Left colon (tissue), 2 donors: ENCODE data around the gene NPDC1. TPM values are rescaled to one million over a fixed set of nuclear protein-coding genes. Genes with fewer than 3 reads are reported as not detected.

Experiments used
- ATAC-seq: fragments of 200-7000 bp; cut with Tn5 transposase; one replicate; pipeline ENCODE4 v1.9.1; 2020; ENCODE audit warnings: mild to moderate bottlenecking, moderate library complexity
- DNase-seq, 2 donors: peaks; one replicate each; pipeline ENCODE4 v3.0.0-alpha.2; 2020
- intact Hi-C, 2 donors: fragments of 100-400 bp; cut with DNase I in 1 of 2; cut with micrococcal nuclease in 1 of 2; formaldehyde crosslinking; loops; one replicate each; pipeline versions ENCODE4 v1.11.2 to v1.14.0; 2022; cut with DNase I, micrococcal nuclease
- total RNA-seq, 2 donors: library from RNA; stranded (reverse); fragmentation: NEBNext Ultra II Directional; extraction: Animal tissue kit (Norgen Biotek cat#: 25700); gene quantifications; one replicate each; pipeline ENCODE4 v1.2.1, GENCODE V29; 2021
- donor health status: DM: no; HTN: no; CAD: no.
- donor health status: DM: yes; HTN: yes; CAD: no.

The NPDC1 gene
- total RNA-seq, 2 donors from 2014 or later: 170 to 204 TPM

GRCh38 chr9:137020771-137021567 lies 25.0 kb downstream of the NPDC1 start:
- no peak for ATAC-seq
- intact Hi-C loops: loop anchor here in 1 of 2 donors (10.0 kb wide), 1 partner anchor 76 kb away; the partner anchor contains the start of genes C8G and FBXW5
- DNase-seq: no peak

GRCh38 chr9:137019891-137020683 lies 25.9 kb downstream of the NPDC1 start:
- intact Hi-C loops: loop anchor here in 1 of 2 donors (10.0 kb wide), 1 partner anchor 75 kb away; the partner anchor contains the start of genes C8G and FBXW5

GRCh38 chr9:137018761-137019559 lies 27.0 kb downstream of the NPDC1 start:
- ATAC-seq (no peak), DNase-seq (no peak)
- intact Hi-C loops: no loop called here

More at GRCh38 chr9:137019891-137020683, 25.9 kb downstream of the NPDC1 start:
- ATAC-seq: no peak
- DNase-seq: no peak

- ATAC-seq: no peak
- intact Hi-C loops: no loop called here
- DNase-seq: no peak
Observed at GRCh38 chr9:137017791-137018497, 28.0 kb downstream of the NPDC1 start.

- ATAC-seq (no peak), DNase-seq (no peak)
- intact Hi-C loops: no loop called here
Observed at GRCh38 chr9:137017071-137017470, 28.9 kb downstream of the NPDC1 start.

GRCh38 chr9:137016436-137016835 lies 29.5 kb downstream of the NPDC1 start:
- DNase-seq: no peak
- intact Hi-C loops: no loop called here

GRCh38 chr9:137015976-137016375 lies 30.0 kb downstream of the NPDC1 start:
- ATAC-seq (no peak), DNase-seq (no peak)
- intact Hi-C loops: no loop called here

More at GRCh38 chr9:137016436-137016835, 29.5 kb downstream of the NPDC1 start:
- no peak for ATAC-seq

GRCh38 chr9:137015540-137015930 lies 30.4 kb downstream of the NPDC1 start:
- ATAC-seq (no peak), DNase-seq (no peak)
- intact Hi-C loops: no loop called here

GRCh38 chr9:137014776-137015539 lies 31.0 kb downstream of the NPDC1 start:
- ATAC-seq (no peak), DNase-seq (no peak)
- intact Hi-C loops: no loop called here

GRCh38 chr9:137014166-137014565 lies 31.8 kb downstream of the NPDC1 start:
- no peak for DNase-seq
- no peak for ATAC-seq
- intact Hi-C loops: no loop called here

- no peak for DNase-seq
- intact Hi-C loops: no loop called here
Observed at GRCh38 chr9:137013571-137013940, 32.4 kb downstream of the NPDC1 start.

GRCh38 chr9:137012694-137013570 lies 33.0 kb downstream of the NPDC1 start:
- DNase-seq (no peak), ATAC-seq (no peak)
- intact Hi-C loops: no loop called here

More at GRCh38 chr9:137013571-137013940, 32.4 kb downstream of the NPDC1 start:
- no peak for ATAC-seq

GRCh38 chr9:137011907-137012675 lies 33.9 kb downstream of the NPDC1 start:
- intact Hi-C loops: no loop called here
- no peak for ATAC-seq
- no peak for DNase-seq

- DNase-seq (no peak), ATAC-seq (no peak)
- intact Hi-C loops: no loop called here
Observed at GRCh38 chr9:137011156-137011555, 34.8 kb downstream of the NPDC1 start.

GRCh38 chr9:137009938-137010732 lies 35.8 kb downstream of the NPDC1 start:
- no peak for ATAC-seq
- no peak for DNase-seq
- intact Hi-C loops: no loop called here
